GM19099 (cell line): ENCODE measurements around the gene CDK8.

Experiments
- POLR2A ChIP-seq: IDR thresholded peaks from 3 replicates; pipeline ENCODE4 v1.6.1; 2011; ENCODE audit warnings: low read depth; ENCODE audit not compliant: insufficient read length; ENCODE audit errors: extremely low read depth

CDK8 gene

DNA sequence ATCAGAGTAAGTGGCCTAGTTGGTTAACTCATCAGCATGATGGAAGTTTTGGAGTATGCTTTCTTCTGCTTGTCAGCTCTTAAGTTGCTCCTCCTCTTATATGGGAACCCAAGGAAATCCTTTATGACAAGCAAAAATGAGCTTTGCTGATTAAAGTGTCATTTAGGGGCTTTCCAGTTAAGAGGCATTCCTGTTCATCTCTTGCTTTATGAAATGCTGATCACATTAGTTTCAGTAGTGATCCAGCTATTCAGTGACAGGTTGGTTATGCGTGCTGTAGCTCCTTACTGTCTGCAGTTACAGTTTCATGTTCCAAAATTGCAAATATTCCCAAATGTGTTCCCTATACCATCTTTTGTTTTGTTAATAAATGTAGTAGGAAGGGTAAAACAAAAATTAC is 146.6 kb downstream of the CDK8 start:
- no peak for TF ChIP-seq POLR2A

DNA sequence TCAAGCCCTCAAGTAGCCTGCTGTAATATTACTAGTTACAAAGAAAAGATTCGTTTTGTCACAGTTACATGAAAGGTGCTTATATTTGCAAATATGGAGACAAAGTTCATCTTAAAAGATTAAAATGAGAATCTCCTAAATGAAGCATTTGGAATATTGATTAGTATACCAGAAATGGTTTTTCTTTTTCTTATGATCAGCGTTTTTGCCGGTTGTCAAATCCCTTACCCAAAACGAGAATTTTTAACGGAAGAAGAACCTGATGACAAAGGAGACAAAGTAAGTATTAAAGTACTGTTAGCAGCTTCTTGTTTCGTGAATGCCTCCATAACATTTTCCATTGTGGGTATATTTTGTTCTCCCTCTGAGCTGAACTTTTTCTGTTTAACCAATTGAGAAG is 147.1 kb downstream of the CDK8 start:
- no peak for TF ChIP-seq POLR2A

DNA sequence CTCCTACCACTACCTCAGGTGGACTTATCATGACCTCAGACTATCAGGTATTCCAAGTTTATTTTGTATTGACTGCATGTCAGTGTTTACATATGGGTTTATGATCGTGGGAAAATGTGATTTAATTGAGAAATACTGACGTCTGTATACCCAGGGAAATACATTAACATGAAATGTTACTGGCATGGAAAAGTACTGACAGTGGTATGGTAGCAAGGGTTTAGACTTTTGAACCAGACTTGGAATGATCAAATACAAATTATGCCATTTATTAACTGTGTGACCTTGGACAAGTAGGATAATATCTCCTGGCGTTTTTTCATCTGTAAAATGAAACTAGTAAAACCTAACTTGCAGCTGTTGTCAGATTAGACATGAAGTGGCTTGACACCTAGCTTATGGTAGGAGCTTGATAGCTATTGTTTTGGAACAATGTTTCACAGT is 147.7 kb downstream of the CDK8 start:
- no peak for TF ChIP-seq POLR2A

DNA sequence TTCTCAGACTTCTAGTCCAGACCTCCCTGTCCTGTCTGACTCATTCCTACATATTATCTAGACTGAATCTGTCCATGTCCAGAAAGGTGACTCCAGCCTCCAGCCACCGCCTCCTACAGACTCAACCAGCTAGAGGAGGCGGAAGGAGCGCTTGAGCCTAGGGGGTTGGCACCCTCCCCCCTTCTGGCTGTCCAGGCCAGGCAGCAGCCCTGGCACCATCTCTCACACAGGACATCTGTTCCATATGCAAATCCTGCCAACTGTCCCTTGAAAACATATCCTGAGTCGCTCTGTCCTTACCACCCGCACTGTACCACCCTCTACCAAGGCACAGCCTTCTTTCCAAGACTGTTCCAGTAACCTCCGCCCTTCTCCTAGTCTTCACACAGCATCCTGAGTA is 152.9 kb downstream of the CDK8 start:
- TF ChIP-seq POLR2A, result no peak

DNA sequence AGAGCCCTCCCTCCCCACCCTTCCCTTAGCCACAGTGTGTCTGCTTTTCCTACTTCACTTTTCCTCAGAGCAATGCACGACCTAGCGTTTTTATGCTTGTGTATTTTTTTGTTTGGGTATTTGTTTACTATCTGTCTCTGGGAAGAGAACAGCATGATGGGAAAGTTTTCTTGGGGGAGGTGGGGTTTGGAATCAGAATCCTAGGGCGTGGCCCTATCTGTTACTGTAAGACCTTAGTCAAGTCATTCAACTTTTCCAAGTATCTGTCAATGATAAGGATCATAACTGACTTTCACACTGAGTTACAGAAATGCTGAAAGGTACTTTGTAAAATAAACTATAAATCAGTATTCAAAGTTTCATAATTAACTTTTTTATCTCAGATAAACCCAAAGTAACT is 157.3 kb downstream of the CDK8 start:
- TF ChIP-seq POLR2A, result no peak

DNA sequence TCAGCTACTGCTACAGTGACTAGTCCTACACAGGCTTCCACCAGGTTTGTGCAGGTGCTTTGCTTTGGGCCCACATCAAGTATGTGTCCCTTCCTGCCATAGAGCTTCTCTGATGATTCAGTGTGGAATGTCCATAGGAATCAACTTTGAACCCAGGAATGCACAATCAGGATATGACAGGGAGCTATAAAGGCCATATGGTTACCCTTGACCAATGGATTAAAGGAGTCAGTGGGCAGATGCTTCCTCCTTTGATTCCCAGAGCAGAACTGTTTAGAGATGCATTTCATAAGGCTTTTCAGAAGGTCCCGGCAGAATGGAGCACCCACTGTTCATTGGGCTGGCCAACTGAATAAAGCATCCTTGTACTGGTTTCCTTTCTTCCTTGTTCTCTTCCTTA is 158.3 kb downstream of the CDK8 start:
- no peak for TF ChIP-seq POLR2A

DNA sequence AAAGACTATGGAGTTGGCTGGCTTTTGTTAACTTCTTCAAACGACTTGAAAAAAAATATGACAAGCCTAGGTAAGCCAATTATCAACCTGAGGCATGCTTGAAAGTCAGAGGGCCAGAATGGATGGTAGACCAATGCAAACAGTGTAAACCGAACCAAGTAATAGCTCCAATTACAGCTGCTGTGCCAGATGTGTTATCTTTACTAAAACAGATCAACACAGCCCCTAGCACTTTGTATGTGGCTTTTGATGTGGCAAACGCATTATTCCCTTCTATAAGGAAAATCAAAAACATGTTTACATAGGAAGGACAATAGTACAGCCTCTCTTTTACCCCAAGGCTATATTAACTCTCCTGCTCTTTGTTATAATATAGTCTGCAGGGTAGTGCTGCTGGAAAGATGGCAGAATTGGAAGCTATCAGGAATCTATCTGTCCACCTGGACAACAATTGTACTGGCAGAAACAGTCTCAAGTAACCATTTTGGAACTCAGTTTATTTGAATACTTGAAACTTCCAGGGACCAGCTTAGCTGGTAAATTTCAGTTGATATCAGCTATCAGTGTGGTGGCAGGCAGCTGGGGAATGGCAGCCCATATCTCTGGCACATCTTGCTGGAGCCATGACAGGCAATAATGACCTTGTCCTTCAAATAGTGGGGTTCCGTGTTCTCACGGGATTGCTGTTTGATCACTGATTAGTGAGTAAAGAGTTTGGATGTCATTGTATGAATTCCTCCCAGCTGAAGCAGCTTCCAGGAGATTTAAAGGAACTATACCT is 159.2 kb downstream of the CDK8 start:
- TF ChIP-seq POLR2A, result no peak

DNA sequence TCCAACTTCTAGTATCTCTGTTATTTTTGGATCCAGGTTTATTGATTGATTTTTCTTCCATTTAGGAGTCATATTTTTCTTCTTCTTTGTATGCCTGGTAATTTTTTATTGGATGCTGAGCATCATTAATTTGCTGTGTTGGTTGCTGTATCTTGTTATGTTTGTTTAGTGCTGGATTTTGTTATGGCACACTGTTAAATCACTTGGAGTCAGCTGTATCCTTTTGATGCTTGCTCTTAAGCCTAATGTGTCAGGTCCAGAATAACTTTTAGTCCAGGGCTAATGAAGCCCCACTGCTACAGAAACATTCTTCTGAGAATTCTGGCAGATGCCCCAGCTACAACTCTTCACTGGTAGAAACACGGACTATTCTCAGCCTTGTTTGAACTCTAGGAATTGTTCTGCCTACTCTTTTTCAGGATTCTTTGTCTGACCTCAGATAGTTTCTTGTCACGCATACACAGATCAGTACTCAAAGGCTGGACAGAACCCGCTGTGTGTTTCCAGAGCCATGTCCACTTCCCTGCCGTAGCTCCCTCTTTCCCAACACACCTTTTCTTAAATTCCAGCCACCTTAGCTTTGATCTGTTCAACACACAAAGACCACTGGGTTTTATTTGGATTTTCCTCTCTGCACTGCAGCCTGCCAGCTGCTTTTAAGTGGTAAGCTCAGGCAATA is 166.5 kb downstream of the CDK8 start:
- no peak for TF ChIP-seq POLR2A

DNA sequence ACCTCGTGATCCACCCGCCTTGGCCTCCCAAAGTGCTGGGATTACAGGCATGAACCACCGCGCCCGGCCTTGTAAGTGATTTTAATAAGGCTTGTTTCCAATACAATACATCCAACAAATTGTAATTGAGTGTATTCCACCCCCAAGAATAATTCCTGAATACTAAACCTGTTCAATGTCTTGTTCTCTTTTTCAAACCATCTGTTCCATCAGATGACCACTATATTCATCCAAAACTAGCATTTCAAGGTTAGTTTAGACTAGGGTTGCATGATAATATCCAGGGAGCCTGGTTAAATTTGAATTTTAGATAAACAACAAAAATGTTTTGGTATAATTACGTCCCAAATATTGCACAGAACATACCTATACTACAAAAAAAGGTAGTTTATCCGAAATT is 168.1 kb downstream of the CDK8 start:
- no peak for TF ChIP-seq POLR2A

DNA sequence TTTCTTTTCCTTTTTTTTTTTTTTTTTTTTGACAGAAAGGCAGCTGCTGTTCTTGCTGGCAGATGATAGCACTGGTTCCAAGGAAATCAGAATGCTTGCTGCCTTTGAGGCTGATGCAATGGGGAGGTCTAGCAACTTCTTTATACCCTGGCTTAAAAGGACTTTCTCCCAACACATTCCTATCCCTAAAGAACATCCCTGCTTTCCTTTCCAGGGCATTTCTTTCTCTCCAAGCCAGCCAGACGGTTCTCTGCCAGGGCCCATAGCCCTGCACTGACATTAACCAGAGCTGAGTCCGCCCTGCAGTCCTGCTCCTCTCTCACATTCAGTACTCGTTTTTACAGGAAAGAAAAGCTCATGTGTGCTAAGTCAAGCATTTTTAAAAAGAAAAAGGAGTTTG is 169.7 kb downstream of the CDK8 start:
- no peak for TF ChIP-seq POLR2A

DNA sequence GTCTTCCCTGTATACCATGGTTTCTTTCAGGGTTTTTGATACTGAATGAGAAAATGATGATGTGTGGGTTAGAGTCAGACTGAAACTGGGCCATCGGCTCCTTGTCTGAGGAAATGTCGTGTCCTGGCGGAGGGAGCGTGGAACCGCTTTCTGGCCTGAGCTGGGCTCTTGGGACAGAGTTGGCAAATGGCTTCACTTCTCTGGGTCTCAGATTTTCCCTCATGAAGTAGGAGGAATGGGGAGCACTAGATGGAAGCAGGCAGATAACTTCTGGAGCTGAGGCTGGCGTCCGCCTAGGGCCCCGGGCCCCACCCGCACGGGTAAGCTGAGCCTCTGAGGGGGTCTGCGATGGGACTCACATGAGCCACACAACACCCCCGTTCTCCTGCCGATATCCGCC is 170.3 kb downstream of the CDK8 start:
- TF ChIP-seq POLR2A, result no peak

DNA sequence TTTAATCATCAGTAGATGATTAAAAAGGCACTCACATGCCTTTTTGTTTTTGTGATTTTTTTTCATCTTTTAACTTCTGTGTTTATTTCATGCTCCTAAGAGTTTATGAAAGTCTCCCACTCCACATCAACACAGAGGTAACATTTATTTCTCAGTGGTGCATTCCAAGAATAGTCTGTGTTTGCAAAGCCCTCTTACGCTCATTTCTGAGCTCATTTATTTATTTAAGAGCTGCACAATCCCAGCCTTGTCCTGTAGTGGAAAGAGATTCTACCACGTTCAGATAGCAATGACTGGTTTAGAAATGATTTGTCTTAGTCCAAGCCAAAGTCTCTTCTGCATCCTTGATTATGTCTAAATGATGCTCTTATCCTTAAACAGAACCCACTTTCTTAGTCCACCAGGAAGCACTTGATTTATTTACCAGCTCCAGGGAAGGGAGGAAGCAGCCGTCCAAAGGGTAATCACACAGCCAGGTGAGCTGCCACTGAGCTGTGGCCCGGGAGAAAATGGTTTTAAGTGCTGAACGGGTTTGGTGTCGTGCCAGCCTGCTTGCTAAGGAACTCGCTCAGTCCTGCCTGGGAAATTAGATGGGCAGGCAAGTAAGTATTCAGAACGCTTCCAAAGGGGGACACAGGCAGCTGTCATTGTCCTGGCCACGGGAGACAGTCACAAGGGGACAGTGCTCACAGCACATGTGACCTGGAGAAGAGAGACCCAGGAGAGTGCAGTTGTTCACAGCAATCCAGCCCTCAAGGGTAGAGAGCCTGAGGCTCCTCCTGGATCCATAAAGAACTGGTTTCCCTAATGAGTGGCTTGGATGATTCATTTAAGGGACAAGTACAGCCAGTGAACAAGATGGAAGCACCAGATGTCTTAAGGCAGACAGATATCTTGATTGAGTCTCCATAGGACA is 171.8 kb downstream of the CDK8 start:
- no peak for TF ChIP-seq POLR2A

DNA sequence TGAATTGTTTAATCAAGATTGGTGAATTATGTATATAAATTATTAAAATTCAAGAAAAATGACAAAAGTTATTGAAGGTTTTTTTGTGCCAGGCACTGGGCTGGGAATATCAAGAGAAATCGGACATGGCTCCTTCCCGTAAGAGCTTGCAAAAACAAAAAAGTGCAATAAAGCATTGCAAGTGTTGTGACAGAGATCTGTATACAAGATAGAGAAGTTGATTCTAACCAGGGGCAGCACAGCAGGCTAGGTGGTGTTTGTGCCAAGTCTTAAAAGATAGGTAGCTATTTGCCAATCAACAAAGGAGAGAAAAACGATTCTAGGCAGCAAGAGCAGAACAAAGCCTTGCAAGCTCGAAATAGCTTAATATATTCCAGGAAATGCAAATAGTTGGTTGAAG is 179.8 kb downstream of the CDK8 start:
- TF ChIP-seq POLR2A, result no peak

DNA sequence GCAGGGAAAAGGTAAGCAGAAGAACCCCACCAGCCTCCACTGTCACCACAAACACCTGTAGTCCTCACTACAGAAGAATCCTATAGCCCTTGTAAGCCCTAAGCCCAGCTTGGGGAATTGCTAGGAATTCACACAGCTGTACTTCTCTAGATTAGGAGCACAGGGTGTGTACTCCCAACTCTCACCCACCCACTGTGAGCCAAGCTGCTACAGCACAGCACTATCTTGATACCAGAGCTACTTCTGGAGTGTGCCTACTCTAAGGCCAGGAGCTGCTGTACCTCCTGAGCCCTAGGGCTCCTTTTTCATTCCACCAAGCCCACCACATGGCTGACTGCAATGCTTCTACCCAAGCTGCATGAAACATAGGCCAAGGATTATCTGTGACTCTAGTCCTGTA is 181.2 kb downstream of the CDK8 start:
- TF ChIP-seq POLR2A, result no peak

DNA sequence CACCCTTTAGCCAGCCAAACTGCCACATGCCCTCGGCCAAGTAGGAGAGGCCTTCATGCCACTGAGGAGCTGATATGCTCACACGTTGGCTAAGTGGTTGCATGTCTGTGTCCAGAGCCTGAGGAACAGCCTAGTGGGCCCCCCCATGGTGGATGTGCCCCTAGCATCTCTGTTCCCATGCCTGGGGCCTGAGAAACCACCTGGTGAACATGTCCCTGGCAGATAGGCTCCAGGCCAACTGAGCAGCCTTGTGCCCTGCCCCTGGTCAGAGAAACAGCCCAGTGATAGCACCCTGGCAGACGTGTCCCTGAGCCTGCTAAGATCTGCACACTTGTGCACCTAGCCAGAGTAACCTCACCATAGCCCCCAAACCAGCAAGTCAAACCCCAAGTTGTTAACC is 181.7 kb downstream of the CDK8 start:
- TF ChIP-seq POLR2A, result no peak

DNA sequence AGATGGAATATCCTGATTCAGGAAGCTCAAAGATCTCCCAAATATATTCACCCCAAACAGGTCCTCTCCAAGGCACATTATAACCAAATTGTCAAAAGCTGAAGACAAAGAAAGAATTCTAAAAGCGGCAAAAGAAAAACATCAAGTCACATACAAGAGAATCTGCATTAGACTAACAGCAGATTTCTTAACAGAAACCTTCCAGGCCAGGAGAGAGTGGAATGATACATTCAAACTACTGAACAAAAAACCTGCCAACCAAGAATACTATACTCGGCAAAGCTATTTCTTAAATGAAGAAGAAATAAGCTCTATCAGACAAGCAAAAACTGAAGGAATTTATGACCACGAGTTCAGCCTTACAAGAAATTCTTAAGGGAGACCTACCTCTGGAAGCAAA is 183.0 kb downstream of the CDK8 start:
- no peak for TF ChIP-seq POLR2A

DNA sequence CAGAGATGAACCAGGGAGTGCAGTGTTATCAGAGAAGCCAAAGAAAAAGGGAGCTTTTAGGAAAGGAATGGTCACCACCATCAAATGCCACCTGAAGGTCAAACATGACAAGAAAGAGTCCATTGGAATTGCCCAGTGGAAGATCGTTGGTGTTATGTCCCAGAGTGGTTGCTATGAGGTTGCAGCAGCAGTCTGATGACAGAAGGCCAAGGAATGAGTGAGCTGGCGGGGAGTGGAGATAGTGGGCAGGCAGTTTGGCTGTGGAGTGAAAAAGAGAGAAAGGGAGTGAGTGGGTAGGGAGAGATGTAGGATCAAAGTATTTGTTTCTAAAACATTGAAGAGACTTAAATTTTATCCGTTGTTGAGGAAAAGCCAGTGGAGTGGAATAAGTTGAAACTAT is 186.2 kb downstream of the CDK8 start:
- TF ChIP-seq POLR2A, result no peak
